ENCODE measurements around the gene DDN.

The DDN gene

GRCh38 chr12:48998497-48999353 is 450 bp downstream of the DDN start:
- Mint-ChIP-seq H3K4me1 (peaks cover 35% of the 10 kb centered on the region), H3K36me3 (ENCODE audit: low read depth) (peaks cover 24% of the 10 kb centered on the region), H3K27me3 (ENCODE audit: low read depth, poor library complexity) (peaks cover 68% of the 10 kb centered on the region), H3K27ac (no peak overlapping the region), H3K4me3 (peak overlapping the region; percentile 72), H3K9me3 (no peaks in the 10 kb centered on the region)
- TF ChIP-seq CTCF (IDR thresholded peaks at IDR 0.05): no peak
- DNase-seq: no peak

- peak; percentile 73 for DNase-seq
- TF ChIP-seq CTCF (IDR thresholded peaks at IDR 0.05): no peak
- H3K27ac Mint-ChIP-seq: no peak overlapping the region
- H3K36me3 Mint-ChIP-seq (ENCODE audit: low read depth): peaks cover 21% of the 10 kb centered on the region
- no peaks in the 10 kb centered on the region for H3K9me3 Mint-ChIP-seq
- peak overlapping the region; percentile 59 for H3K4me3 Mint-ChIP-seq
- H3K27me3 Mint-ChIP-seq (ENCODE audit: low read depth, poor library complexity): peaks cover 76% of the 10 kb centered on the region
- H3K4me1 Mint-ChIP-seq: peaks cover 35% of the 10 kb centered on the region
Observed at GRCh38 chr12:48997719-48998496, 1.3 kb downstream of the DDN start.

GRCh38 chr12:48996794-48997718 is 2.1 kb downstream of the DDN start:
- H3K4me3 Mint-ChIP-seq: peak overlapping the region; percentile 59
- no peak overlapping the region for H3K27ac Mint-ChIP-seq
- H3K36me3 Mint-ChIP-seq (ENCODE audit: low read depth): peaks cover 12% of the 10 kb centered on the region
- peak; percentile 89 for DNase-seq
- peaks cover 35% of the 10 kb centered on the region for H3K4me1 Mint-ChIP-seq
- H3K27me3 Mint-ChIP-seq (ENCODE audit: low read depth, poor library complexity): peaks cover 79% of the 10 kb centered on the region
- TF ChIP-seq CTCF (IDR thresholded peaks at IDR 0.05): peak; percentile 68
- H3K9me3 Mint-ChIP-seq: no peaks in the 10 kb centered on the region

GRCh38 chr12:48995086-48995879 is 3.9 kb downstream of the DDN start:
- TF ChIP-seq CTCF (IDR thresholded peaks at IDR 0.05): peak; percentile 81
- peak overlapping the region; percentile 37 for H3K4me3 Mint-ChIP-seq
- no peak overlapping the region for H3K27ac Mint-ChIP-seq
- peaks cover 73% of the 10 kb centered on the region for H3K27me3 Mint-ChIP-seq (ENCODE audit: low read depth, poor library complexity)
- peak; percentile 88 for DNase-seq
- no peaks in the 10 kb centered on the region for H3K9me3 Mint-ChIP-seq
- H3K4me1 Mint-ChIP-seq: peaks cover 33% of the 10 kb centered on the region
- no peaks in the 10 kb centered on the region for H3K36me3 Mint-ChIP-seq (ENCODE audit: low read depth)
